Measurements from ENCODE around the gene PEX10.

DNA sequence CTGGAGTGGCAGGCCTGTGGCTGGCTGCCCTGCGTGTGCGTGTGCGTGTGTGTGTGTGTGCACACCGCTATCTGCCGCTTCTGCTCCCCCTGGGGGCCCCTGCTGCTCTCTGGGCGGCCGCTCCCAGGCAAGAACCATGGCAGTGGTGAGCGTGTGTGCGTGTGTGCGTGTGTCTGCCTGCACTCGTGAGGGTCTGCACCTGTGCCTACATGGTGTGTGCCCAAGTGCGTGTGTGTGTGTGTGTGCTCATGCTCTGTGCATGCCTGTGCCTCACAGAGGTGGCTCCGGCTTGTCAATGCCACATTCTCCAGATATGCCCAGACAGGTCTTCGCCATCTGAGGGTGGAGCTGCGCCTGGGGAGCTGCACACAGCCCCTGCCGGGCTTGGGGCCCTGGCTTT, 18.7 kb upstream of the PEX10 start:
- TF ChIP-seq POLR2AphosphoS5 (IDR thresholded peaks at IDR 0.05; ENCODE audit: low read depth, low read length) (no peak), CTCF (IDR thresholded peaks at IDR 0.05; ENCODE audit: control extremely low read depth in 1 of 3, insufficient read depth in 1 of 3, low read depth in 1 of 3, low read length in 3 of 3) (no peak)

Measured in H1 (cell line).